A549 (cell line): ENCODE results near the gene RDH12. TPM values are rescaled to one million over a fixed set of nuclear protein-coding genes. Genes with fewer than 3 reads are reported as not detected.

Experiments used
- ATAC-seq, 2 experiments: fragments of 200-7000 bp in 1 of 2; fragments of >200 bp in 1 of 2; cut with Nextera tagmentation in 1 of 2; cut with Tn5 transposase in 1 of 2; 3 replicates each; pipeline versions ENCODE4 v1.8.0 to v1.9.1; 2018 to 2020; ENCODE audit warnings: mild to moderate bottlenecking in 1 of 2, moderate library complexity in 1 of 2
- CTCF ChIA-PET: fragments of 300-600 bp; sonication (Branson Sonifier 250); formaldehyde crosslinking; extraction: SDS; loops from one replicate; lab custom pipeline; 2021; ENCODE audit warnings: antibody characterized with exemption, inconsistent platforms; lab: Yijun Ruan, JAX
- POLR2A ChIA-PET: fragments of 350-600 bp; formaldehyde crosslinking; extraction: SDS; loops from one replicate; lab custom pipeline; 2021; ENCODE audit warnings: antibody characterized with exemption, inconsistent platforms; lab: Yijun Ruan, JAX
- DNase-seq, 2 experiments: peaks; one replicate each; pipeline versions ENCODE4 v3.0.0 to v3.0.0-alpha.2; 2011 to 2016; ENCODE audit warnings: low read depth in 1 of 2, low spot score in 1 of 2
- FAIRE-seq: peaks from 2 replicates; lab custom pipeline; 2011; peaks lifted over from hg19 to GRCh38; lab: Jason Lieb, UNC
- H3K27ac ChIP-seq, 2 experiments: fragments of >200 bp; sonication (Bioruptor Twin); formaldehyde crosslinking; 3 replicates each; pipeline ENCODE4 v1.5.1; 2016 to 2017
- H3K4me1 ChIP-seq: fragments of >200 bp; sonication (Bioruptor Twin); formaldehyde crosslinking; 3 replicates; pipeline ENCODE4 v1.6.1; 2016
- H3K4me2 ChIP-seq: fragments of >200 bp; sonication (Bioruptor Twin); formaldehyde crosslinking; 3 replicates; pipeline ENCODE4 v1.6.1; 2016
- H3K4me3 ChIP-seq: fragments of >200 bp; sonication (Bioruptor Twin); formaldehyde crosslinking; 3 replicates; pipeline ENCODE4 v1.5.1; 2016
- H3K9me3 ChIP-seq: fragments of >200 bp; sonication (Bioruptor Twin); formaldehyde crosslinking; 3 replicates; pipeline ENCODE4 v1.6.1; 2016
- CBX2 ChIP-seq: fragments of 200-600 bp; sonication (generic); IDR thresholded peaks from 2 replicates; pipeline ENCODE4 v1.6.1; 2016; ENCODE audit warnings: low read depth, mild to moderate bottlenecking, borderline replicate concordance
- CHD2 ChIP-seq: fragments of 150-350 bp; IDR thresholded peaks from 2 replicates; pipeline ENCODE4 v1.6.1; 2014; ENCODE audit warnings: low read length; ENCODE audit not compliant: partially characterized antibody
- E2F6 ChIP-seq: IDR thresholded peaks from 2 replicates; pipeline ENCODE4 v1.6.1; 2012; ENCODE audit warnings: low read depth, borderline replicate concordance
- EHMT2 ChIP-seq: fragments of 200-600 bp; sonication (generic); IDR thresholded peaks from 2 replicates; pipeline ENCODE4 v1.6.1; 2016; ENCODE audit warnings: antibody characterized with exemption, low read depth, mild to moderate bottlenecking, moderate library complexity
- EP300 ChIP-seq, 2 experiments: fragments of >200 bp; sonication (Bioruptor Twin); formaldehyde crosslinking; IDR thresholded peaks; 2 replicates in 1 of 2; 3 replicates in 1 of 2; pipeline ENCODE4 v1.6.1; 2016 to 2017
- FOSB ChIP-seq: fragments of 250-450 bp; sonication (Bioruptor Pico); IDR thresholded peaks from 2 replicates; pipeline ENCODE4 v1.5.0; 2020; ENCODE audit warnings: mild to moderate bottlenecking, moderate library complexity
- FOSL2 ChIP-seq, 2 experiments: fragments of 450-650 bp in 1 of 2; fragments of >200 bp in 1 of 2; sonication (Bioruptor Twin) in 1 of 2; formaldehyde crosslinking; IDR thresholded peaks; 2 replicates each; pipeline versions ENCODE4 v1.5.0 to v1.6.1; 2016 to 2020; ENCODE audit warnings: mild to moderate bottlenecking in 1 of 2, moderate library complexity in 1 of 2
- FOXS1 ChIP-seq: fragments of 250-450 bp; sonication (Bioruptor Pico); IDR thresholded peaks from 2 replicates; pipeline ENCODE4 v1.5.0; 2020; ENCODE audit warnings: mild to moderate bottlenecking, moderate library complexity
- HOXA7 ChIP-seq: fragments of 250-450 bp; sonication (Bioruptor Pico); IDR thresholded peaks from 2 replicates; pipeline ENCODE4 v1.5.0; 2020; ENCODE audit warnings: mild to moderate bottlenecking, moderate library complexity
- HOXB13 ChIP-seq: fragments of 250-450 bp; sonication (Bioruptor Pico); IDR thresholded peaks from 2 replicates; pipeline ENCODE4 v1.5.0; 2020; ENCODE audit warnings: low read depth, mild to moderate bottlenecking, moderate library complexity
- MAX ChIP-seq: IDR thresholded peaks from 2 replicates; pipeline ENCODE4 v1.6.1; 2012
- MAZ ChIP-seq: fragments of 150-350 bp; IDR thresholded peaks from 2 replicates; pipeline ENCODE4 v1.6.1; 2014; ENCODE audit warnings: antibody characterized with exemption, low read depth, low read length, borderline replicate concordance
- MYC ChIP-seq: IDR thresholded peaks from 2 replicates; pipeline ENCODE4 v1.6.1; 2012; ENCODE audit warnings: mild to moderate bottlenecking, inconsistent platforms, low read length, improper control_type of control experiment, borderline replicate concordance
- NR3C1 ChIP-seq: fragments of >200 bp; sonication (Bioruptor Twin); formaldehyde crosslinking; IDR thresholded peaks from 3 replicates; pipeline ENCODE4 v1.6.1; 2017
- PHF8 ChIP-seq: fragments of 200-600 bp; sonication (generic); IDR thresholded peaks from 2 replicates; pipeline ENCODE4 v1.6.1; 2016; ENCODE audit warnings: low read depth, mild to moderate bottlenecking, antibody characterized with exemption, moderate library complexity, borderline replicate concordance
- RAD21 ChIP-seq, 2 experiments: fragments of >200 bp in 1 of 2; sonication (Bioruptor Twin) in 1 of 2; formaldehyde crosslinking in 1 of 2; IDR thresholded peaks in 1 of 2; conservative IDR thresholded peaks in 1 of 2; 2 replicates in 1 of 2; 3 replicates in 1 of 2; pipeline ENCODE4 v1.6.1; 2012 to 2018; ENCODE audit warnings: inconsistent platforms in 1 of 2
- REST ChIP-seq: fragments of 200-600 bp; sonication (generic); IDR thresholded peaks from 2 replicates; pipeline ENCODE4 v1.6.1; 2016; ENCODE audit warnings: antibody characterized with exemption, mild to moderate bottlenecking, moderate library complexity
- SREBF2 ChIP-seq: fragments of 450-650 bp; IDR thresholded peaks from 2 replicates; pipeline ENCODE4 v1.6.1; 2014; ENCODE audit warnings: mild to moderate bottlenecking, moderate library complexity
- ZC3H11A ChIP-seq: fragments of 450-650 bp; IDR thresholded peaks from 2 replicates; pipeline ENCODE4 v1.6.1; 2014; ENCODE audit warnings: antibody characterized with exemption, mild to moderate bottlenecking
- ZFP36 ChIP-seq: fragments of 450-650 bp; IDR thresholded peaks from 2 replicates; pipeline ENCODE4 v1.6.1; 2014; ENCODE audit warnings: borderline replicate concordance; ENCODE audit not compliant: partially characterized antibody
- polyA plus RNA-seq, 4 experiments: library from polyadenylated mRNA; depleted of rRNA in 3 of 4; stranded (reverse); fragments of >200 nt; fragmentation: RNase III in 1 of 4; extraction: RNeasy Plus Mini Kit Qiagen cat#74134 plus additional on column Dnase treatment in 1 of 4; gene quantifications; 2 replicates in 3 of 4; 3 replicates in 1 of 4; pipeline ENCODE4 v1.2.3, GENCODE V29; 2011 to 2017
- TF ChIP-seq, protein P1 (sequence below): fragments of 250-450 bp; sonication (Bioruptor Pico); IDR thresholded peaks from 2 replicates; pipeline ENCODE4 v1.5.0; 2021; ENCODE audit warnings: mild to moderate bottlenecking, moderate library complexity, borderline replicate concordance
- TF ChIP-seq, protein P2 (sequence below): IDR thresholded peaks from 2 replicates; pipeline ENCODE4 v1.6.1; 2012
- TF ChIP-seq, protein P3 (sequence below): fragments of 450-650 bp; IDR thresholded peaks from 2 replicates; pipeline ENCODE4 v1.6.1; 2014; ENCODE audit warnings: antibody characterized with exemption

The RDH12 gene
- polyA plus RNA-seq, 2 of the 4 experiments (the other 2 are of a cell fraction), result 0.12 to 0.14 TPM

DNA sequence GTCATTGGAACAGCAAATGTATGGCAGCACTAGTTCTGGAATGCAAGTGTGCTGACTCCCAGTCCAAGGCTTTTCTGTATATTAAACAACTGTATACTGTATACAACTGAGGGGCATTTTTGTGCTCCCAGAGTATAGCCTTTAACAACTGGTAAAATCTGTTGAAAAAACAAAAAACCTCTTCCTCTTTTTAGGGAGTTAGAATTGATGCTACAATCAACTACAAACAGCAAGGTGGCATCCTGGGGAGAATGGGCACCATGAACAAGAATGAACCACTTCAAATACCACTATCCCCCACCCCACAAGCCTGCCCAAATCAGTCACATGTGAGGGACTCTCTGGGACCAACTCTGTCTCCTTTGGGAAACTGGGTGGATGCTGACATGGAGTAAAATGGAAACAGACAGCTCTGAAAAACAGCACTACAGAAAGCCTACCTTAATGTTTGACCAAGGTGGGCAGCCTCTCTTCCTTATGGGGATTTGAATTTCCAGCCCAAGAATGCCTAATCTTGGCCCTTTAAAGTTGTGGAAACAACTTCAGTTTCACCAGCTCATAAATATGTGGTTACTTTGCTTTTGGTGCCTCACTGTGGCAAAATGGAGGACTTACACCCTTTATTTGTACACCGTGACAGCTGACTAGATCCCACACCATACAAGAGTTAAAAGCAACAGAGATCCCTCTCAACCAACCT lies 34.8 kb upstream of the RDH12 start (continued):
- no peak for TF ChIP-seq REST
- TF ChIP-seq FOXS1, result no peak
- no peak for TF ChIP-seq NR3C1
- TF ChIP-seq, protein P1, sequence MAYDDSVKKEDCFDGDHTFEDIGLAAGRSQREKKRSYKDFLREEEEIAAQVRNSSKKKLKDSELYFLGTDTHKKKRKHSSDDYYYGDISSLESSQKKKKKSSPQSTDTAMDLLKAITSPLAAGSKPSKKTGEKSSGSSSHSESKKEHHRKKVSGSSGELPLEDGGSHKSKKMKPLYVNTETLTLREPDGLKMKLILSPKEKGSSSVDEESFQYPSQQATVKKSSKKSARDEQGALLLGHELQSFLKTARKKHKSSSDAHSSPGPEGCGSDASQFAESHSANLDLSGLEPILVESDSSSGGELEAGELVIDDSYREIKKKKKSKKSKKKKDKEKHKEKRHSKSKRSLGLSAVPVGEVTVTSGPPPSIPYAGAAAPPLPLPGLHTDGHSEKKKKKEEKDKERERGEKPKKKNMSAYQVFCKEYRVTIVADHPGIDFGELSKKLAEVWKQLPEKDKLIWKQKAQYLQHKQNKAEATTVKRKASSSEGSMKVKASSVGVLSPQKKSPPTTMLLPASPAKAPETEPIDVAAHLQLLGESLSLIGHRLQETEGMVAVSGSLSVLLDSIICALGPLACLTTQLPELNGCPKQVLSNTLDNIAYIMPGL (CRISPR knock-in tag), result no peak
- no peak for TF ChIP-seq CBX2
- no peak for TF ChIP-seq CHD2
- no peak for TF ChIP-seq MAZ
- TF ChIP-seq PHF8, result no peak
- no peak for TF ChIP-seq E2F6
- TF ChIP-seq, protein P2, sequence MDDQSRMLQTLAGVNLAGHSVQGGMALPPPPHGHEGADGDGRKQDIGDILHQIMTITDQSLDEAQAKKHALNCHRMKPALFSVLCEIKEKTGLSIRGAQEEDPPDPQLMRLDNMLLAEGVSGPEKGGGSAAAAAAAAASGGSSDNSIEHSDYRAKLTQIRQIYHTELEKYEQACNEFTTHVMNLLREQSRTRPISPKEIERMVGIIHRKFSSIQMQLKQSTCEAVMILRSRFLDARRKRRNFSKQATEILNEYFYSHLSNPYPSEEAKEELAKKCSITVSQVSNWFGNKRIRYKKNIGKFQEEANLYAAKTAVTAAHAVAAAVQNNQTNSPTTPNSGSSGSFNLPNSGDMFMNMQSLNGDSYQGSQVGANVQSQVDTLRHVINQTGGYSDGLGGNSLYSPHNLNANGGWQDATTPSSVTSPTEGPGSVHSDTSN, result no peak

GRCh38 chr14:67668559-67668958 lies 33.1 kb upstream of the RDH12 start:
- POLR2A ChIA-PET, result interaction anchor here (0.7 kb wide), 1 partner anchor 34 kb away, joined by 3 read pairs; no protein-coding TSS in a partner anchor
- no peak for FAIRE-seq
- H3K9me3 ChIP-seq, result no peaks in the 10 kb centered on the region

More at GRCh38 chr14:67668559-67668958, 33.1 kb upstream of the RDH12 start:
- TF ChIP-seq ZC3H11A (no peak), EHMT2 (no peak), HOXB13 (CRISPR knock-in tag) (no peak), FOXS1 (no peak), FOSL2 (IDR thresholded peaks at IDR 0.05) (no peak), FOSL2 (CRISPR knock-in tag; IDR thresholded peaks at IDR 0.05) (no peak), MYC (no peak), E2F6 (no peak), RAD21 (conservative IDR thresholded peaks at IDR 0.05 in 1 of 2, IDR thresholded peaks at IDR 0.05 in 1 of 2) (no peak), ZFP36 (no peak), FOSB (CRISPR knock-in tag) (no peak), SREBF2 (no peak), HOXA7 (CRISPR knock-in tag) (no peak), MAX (no peak), EP300 (IDR thresholded peaks at IDR 0.05) (no peak)
- TF ChIP-seq, protein P3, sequence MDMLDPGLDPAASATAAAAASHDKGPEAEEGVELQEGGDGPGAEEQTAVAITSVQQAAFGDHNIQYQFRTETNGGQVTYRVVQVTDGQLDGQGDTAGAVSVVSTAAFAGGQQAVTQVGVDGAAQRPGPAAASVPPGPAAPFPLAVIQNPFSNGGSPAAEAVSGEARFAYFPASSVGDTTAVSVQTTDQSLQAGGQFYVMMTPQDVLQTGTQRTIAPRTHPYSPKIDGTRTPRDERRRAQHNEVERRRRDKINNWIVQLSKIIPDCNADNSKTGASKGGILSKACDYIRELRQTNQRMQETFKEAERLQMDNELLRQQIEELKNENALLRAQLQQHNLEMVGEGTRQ, result no peak
- TF ChIP-seq, all 56 proteins: peak for 0
- H3K4me1 ChIP-seq, result peaks cover 9% of the 10 kb centered on the region; the same call in 2 of the 3 replicates
- CTCF ChIA-PET, result interaction anchor here (1.0 to 20.0 kb wide), 8 partner anchors 14 to 241 kb away, joined by 3 to 243 read pairs (median 10); partner anchors contain the start of gene ARG2
- ATAC-seq (no peak), DNase-seq (no peak)
- H3K4me3 ChIP-seq, result no peak overlapping the region
- H3K27ac ChIP-seq, result no peak overlapping the region
- H3K4me2 ChIP-seq, result no peak overlapping the region
